Inferior parietal cortex (tissue), 1 donor: ENCODE results near the gene PARD3.

ENCODE experiments used
- DNase-seq: peaks from one replicate; pipeline ENCODE4 v3.0.0-alpha.2; 2016; ENCODE audit errors: extremely low spot score

PARD3 gene

GRCh38 chr10:34340934-34341333 is 474.2 kb downstream of the PARD3 start:
- no peak for DNase-seq

DNA sequence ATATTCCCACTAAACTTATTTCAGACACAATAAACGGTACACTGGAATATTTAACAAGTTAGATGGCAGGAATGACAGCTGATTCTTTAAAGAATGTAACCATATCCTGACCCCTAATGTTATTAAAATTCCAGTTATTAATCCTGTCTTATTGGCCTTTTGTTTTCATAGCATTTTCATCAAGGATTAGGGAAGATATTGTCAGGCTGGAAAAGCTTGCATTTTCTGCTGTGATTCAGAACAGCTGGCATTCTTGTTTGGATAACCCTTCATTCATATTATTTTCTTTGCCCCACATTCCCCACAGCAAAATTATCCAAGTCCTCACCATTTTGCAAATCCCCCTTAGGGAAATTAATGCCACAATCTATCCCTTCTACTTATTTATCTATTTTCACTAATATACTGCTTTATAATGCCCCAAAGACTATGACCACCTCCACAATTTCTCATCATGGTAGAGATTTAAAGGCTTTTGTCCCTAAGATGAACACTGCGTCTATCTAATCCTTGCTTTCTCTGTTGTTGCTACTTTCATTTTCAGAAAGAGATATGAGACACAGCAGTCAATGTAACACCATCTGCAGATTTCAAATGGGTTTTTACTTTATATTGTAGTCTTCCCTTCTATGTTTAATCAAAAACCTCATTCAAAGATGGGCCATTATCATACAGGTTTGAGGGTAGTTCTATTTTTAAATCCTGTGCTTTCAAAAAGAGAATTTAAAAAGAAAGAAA is 475.1 kb downstream of the PARD3 start:
- no peak for DNase-seq

DNA sequence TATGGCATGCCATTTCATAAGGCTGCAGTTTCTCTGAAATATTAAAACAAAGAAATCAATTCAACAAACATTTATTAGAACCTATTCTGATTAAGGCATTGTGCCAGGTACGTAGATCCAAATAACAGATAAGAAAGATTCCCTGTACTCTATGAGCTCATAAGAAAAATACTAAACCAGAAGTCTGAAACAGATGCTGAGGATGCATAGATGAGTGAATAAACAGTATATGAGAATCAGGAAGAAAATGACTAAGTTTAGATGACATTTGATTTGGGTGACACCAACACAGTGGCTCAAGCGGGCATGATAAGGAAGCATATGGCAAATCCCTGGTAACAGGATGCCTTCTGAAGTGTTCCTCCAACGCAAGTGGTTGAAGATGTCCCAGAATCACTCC is 477.2 kb downstream of the PARD3 start:
- DNase-seq = no peak

DNA sequence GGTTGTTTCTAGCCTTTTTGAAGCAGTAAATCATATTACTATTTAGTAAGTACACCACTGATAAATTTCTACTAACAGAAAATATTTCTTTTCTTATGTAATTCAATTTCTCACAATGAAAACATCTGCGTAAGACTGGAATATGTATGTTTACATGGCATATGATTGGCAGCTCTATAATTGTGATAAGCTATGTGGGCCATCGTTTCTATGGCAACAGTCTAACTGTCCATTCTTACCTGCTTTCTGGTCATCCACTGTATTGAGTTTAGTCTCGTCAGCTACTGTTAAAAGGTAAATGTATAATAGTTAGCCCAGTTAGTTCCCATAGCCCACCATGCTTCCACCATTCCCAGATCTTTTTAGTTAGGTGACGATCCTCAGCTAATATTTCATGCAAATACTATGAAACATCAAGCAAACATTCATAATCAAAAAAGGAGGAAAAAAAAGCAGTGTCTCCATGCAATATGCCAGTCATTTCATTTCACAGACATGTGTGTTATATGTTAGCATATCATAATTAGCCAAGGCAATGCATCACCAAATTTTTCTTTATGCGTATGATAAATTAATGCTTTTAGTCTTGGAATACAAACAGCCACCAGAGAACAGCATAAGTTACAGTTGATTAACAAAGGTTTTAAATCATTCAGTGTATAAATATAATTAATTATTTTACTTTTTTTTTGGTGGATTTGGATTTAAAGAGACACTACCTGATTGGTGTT is 479.0 kb downstream of the PARD3 start:
- no peak for DNase-seq

- no peak for DNase-seq
These were observed 480.2 kb downstream of the PARD3 start for GRCh38 chr10:34334908-34335307.

GRCh38 chr10:34333513-34333912 is 481.6 kb downstream of the PARD3 start:
- no peak for DNase-seq

GRCh38 chr10:34327184-34327583 is 487.9 kb downstream of the PARD3 start:
- DNase-seq = no peak

GRCh38 chr10:34323192-34323591 is 491.9 kb downstream of the PARD3 start:
- DNase-seq = no peak

DNA sequence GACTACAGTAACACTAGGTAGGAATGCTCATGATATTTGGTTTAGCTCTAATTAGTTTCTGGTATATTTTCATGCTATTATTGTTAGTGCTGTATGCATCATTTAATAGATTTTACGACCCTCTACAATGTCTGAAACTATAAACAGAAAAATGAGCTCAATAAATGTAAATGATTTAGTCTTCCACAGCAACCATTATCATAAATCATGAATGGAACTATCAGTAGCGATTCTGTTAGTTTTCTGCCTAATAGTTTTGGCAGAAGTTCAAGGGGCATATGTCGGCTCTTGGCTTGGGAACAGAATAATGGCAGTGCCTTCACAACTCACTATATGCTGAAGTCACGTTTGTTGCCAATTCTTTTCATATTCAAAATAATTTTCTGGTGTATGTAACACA is 494.8 kb downstream of the PARD3 start:
- DNase-seq = no peak

DNA sequence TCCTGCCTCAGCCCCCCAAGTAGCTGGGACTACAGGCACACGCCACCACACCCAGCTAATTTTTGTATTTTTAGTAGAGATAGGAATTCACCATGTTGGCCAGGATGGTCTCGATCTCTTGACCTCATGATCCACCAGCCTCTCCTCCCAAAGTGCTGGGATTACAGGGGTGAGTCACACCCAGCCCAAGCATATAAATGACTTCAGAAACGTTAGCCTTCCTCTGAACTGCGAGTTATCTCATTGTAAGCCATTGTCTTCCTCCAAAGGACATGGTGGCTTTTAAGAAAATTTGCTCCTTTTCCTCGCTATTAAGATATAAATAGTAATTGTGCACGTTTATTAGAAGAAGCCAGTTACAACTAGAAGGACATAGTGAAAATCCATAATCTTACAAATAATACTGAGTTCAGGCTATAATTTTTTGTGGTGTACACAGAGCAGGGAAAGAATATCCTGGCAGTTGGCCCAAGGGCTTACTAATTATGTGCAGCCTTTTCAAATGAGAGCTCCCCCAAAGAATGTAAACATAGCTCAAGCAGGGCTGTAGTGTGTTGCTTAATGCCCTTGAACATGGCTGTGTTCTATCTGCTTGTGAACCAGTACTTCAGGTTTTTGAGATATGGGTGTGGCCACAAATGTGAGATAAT is 495.8 kb downstream of the PARD3 start:
- DNase-seq = no peak

DNA sequence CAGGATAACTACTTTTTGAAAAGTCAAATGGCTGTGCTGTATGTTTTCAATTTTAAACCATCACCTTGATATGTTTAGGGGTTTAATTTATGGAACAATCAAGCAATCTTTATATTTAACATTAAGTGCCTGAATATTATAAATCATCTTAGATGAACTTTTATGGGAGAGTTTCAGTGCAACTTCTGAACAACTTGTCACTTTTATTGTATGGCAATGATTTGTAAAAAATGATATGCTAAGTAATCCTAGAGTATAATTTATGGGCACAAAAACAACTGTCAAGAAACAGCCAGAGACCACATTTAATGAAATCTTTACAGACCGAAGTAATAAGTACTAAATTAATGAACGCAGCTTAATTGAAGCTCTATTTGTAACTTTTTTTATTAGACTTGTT is 498.9 kb downstream of the PARD3 start:
- DNase-seq = no peak

DNA sequence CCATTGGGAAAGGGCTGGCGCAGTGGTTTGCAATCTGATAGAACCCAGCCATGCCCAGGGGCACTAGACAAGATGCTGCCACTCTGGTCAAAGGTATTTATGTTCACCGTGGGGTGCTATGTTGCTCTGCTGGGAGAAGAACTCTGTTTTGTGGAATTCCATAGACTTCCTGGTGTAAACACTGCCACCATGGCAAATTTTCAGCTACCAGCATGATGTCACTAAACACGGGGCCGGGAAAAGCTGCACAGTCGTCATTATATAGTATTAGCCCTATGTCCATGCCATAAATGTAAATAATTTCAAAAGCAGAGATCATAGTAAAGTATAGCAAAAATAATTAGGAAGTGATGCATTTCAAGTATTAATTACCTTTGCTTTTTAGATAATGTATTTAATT is 500.6 kb downstream of the PARD3 start:
- DNase-seq = no peak

- no peak for DNase-seq
These were observed 501.2 kb downstream of the PARD3 start for GRCh38 chr10:34313888-34314287.

DNA sequence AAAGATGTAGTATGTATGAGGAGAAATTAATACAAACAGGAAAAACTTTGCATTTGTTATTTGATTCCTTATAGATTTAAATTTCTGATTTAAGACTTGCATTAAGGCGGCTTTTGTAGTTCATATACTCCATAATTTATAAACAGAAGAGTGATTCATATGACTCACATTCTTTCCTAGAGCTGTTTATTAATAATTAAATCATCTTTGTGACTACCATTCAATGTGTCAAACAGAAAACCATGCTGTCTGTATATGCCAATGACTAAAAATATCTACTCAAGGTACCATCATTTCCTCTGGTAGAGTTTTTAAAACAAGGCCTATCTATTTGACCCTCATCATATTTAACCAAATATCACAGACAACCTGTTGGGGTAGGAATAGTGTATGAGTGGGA is 501.7 kb downstream of the PARD3 start:
- DNase-seq = no peak

- DNase-seq = no peak
These were observed 503.4 kb downstream of the PARD3 start for GRCh38 chr10:34311679-34312078.

DNA sequence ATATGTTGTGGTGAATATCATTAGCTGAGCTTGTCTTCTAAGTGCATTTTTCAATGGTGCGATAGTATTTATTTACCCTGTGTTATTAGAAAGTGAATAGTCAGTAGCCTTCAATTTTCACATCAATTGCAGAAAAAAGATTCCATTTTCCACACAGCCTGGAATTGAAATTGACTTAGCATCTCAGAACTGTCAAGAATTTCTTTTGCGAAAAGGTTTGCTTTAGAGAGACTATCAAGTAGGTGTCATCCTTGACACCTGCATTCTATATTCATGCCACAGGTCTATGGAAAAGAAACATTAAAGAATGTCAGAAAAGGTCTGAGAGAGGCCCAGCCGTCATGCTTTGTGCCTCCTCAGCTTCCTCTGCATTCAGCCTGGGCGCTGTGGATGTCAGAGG is 504.9 kb downstream of the PARD3 start:
- no peak for DNase-seq

- no peak for DNase-seq
These were observed 509.9 kb downstream of the PARD3 start for GRCh38 chr10:34305189-34305588.

DNA sequence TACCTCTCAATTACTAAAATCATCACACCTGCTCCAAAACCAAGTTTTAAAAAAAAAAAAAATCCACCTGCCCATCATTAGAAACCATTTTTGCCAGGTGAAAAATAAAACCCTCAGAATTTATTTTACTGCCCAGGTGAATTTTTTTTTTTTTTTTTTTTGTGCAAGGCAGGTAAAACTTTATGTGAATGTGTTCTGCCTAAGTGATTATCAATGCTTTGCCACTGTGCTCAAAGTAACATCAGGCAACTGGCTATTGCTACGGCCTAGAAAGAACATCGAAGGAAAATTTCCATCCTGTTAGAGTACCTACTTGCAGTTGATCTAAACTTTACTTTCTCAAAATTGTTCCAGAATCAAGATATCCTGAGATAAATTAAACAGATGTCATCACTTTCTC is 512.1 kb downstream of the PARD3 start:
- no peak for DNase-seq

GRCh38 chr10:34299105-34299611 is 515.9 kb downstream of the PARD3 start:
- DNase-seq = peak; percentile 66

- no peak for DNase-seq
These were observed 516.7 kb downstream of the PARD3 start for GRCh38 chr10:34298346-34298818.

GRCh38 chr10:34297541-34298345 is 517.4 kb downstream of the PARD3 start:
- DNase-seq = no peak

DNA sequence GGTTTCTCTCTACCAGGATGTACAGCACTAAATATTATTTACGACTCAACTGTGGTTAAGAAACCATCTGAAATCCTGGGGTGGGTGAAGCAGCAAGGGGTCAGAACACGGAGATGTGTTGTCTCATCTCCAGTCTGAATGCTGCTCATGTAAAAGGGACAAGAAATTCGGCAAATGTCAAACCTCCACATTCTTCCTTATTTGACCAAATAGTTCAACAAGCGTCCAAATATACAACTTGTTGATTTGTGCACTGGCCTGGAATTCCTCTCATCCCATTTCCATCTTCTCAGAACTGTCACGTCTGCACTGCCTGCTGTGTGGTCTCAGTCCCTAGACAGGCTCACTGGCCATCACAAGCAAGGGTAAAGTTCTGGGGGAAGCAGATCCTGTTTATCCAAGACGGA is 520.0 kb downstream of the PARD3 start:
- no peak for DNase-seq
